Activated CD8-positive, alpha-beta memory T cell treated with anti-CD3 and anti-CD28 coated beads, Interleukin-2, amount 10 ng/mL, durations not matched to agents 7 days and 5 days (primary cell): Measurements from ENCODE around the gene METTL16. TPM values are rescaled to one million over a fixed set of nuclear protein-coding genes. Genes with fewer than 3 reads are reported as not detected.

ENCODE experiments used
- ATAC-seq: fragments of 150-1000 bp; cut with Tn5 transposase; one replicate; pipeline ENCODE4 v1.10.0; 2021; ENCODE audit warnings: moderate library complexity
- CTCF ChIA-PET: fragments of 350-600 bp; sonication (Branson Sonifier 250); formaldehyde crosslinking; loops from one replicate; lab custom pipeline; 2021; ENCODE audit warnings: antibody characterized with exemption; lab: Charles Lee
- DNase-seq: peaks from one replicate; pipeline ENCODE4 v3.0.0-alpha.2; 2020
- H3K27ac Mint-ChIP-seq: one replicate; pipeline ENCODE4 v1.8.0; 2021; ENCODE audit warnings: mild to moderate bottlenecking, mixed read lengths
- H3K27me3 Mint-ChIP-seq: one replicate; pipeline ENCODE4 v1.8.0; 2021; ENCODE audit warnings: mixed read lengths
- H3K36me3 Mint-ChIP-seq: one replicate; pipeline ENCODE4 v1.8.0; 2021; ENCODE audit warnings: mild to moderate bottlenecking, mixed read lengths
- H3K4me1 Mint-ChIP-seq: one replicate; pipeline ENCODE4 v1.8.0; 2021; ENCODE audit warnings: mixed read lengths
- H3K4me3 Mint-ChIP-seq: one replicate; pipeline ENCODE4 v1.8.0; 2021; ENCODE audit warnings: mild to moderate bottlenecking, moderate library complexity, mixed read lengths
- H3K9me3 Mint-ChIP-seq: one replicate; pipeline ENCODE4 v1.8.0; 2022; ENCODE audit warnings: low read depth, mixed read lengths
- total RNA-seq, 2 experiments: library from RNA; stranded (reverse); gene quantifications; one replicate each; pipeline ENCODE4 v1.2.3, GENCODE V29; 2021

METTL16 gene
- total RNA-seq, 2 experiments from 2014 or later = 24.0 to 34.1 TPM

GRCh38 chr17:2485543-2485942 lies 26.1 kb downstream of the METTL16 start:
- no peaks in the 10 kb centered on the region for H3K9me3 Mint-ChIP-seq
- H3K4me3 Mint-ChIP-seq = no peak overlapping the region
- ATAC-seq (no peak), DNase-seq (no peak)
- no peaks in the 10 kb centered on the region for H3K27me3 Mint-ChIP-seq
- H3K27ac Mint-ChIP-seq = no peak overlapping the region
- CTCF ChIA-PET = no interaction called here
- H3K36me3 Mint-ChIP-seq = peaks cover under 1% of the 10 kb centered on the region
- H3K4me1 Mint-ChIP-seq = peaks cover 19% of the 10 kb centered on the region

DNA sequence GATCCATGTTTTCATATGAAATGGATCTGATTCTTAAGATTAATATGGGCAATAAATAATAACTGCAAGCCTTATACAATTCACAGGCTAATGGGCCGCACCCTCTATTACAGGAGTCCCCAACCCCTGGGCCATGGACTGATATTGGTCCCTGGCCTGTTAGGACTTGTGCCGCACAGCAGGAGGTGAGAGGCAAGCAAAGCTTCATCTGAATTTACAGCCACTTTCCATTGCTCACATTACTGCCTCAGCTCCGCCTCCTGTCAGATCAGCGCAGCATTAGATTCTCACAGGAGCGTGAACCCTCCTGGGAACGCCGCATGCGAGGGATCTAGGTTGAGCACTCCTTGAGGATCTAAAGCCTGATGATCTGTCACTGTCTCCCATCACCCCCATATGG lies 26.8 kb downstream of the METTL16 start:
- H3K4me3 Mint-ChIP-seq = no peak overlapping the region
- DNase-seq (no peak), ATAC-seq (no peak)
- H3K4me1 Mint-ChIP-seq = peaks cover 19% of the 10 kb centered on the region
- H3K9me3 Mint-ChIP-seq = no peaks in the 10 kb centered on the region
- CTCF ChIA-PET = no interaction called here
- H3K27me3 Mint-ChIP-seq = no peaks in the 10 kb centered on the region
- no peak overlapping the region for H3K27ac Mint-ChIP-seq
- H3K36me3 Mint-ChIP-seq = peaks cover 4% of the 10 kb centered on the region

- no peaks in the 10 kb centered on the region for H3K27me3 Mint-ChIP-seq
- DNase-seq = no peak
- H3K4me3 Mint-ChIP-seq = no peak overlapping the region
- peaks cover 4% of the 10 kb centered on the region for H3K36me3 Mint-ChIP-seq
- CTCF ChIA-PET = interaction anchor here (1.2 kb wide), 1 partner anchor 27 kb away, joined by 3 read pairs; no protein-coding TSS in a partner anchor
- ATAC-seq = no peak
- no peaks in the 10 kb centered on the region for H3K9me3 Mint-ChIP-seq
- H3K4me1 Mint-ChIP-seq = peaks cover 19% of the 10 kb centered on the region
- no peak overlapping the region for H3K27ac Mint-ChIP-seq
Observed at GRCh38 chr17:2483084-2483483, 28.6 kb downstream of the METTL16 start.

GRCh38 chr17:2482218-2482617 lies 29.5 kb downstream of the METTL16 start:
- Mint-ChIP-seq H3K36me3 (peaks cover 4% of the 10 kb centered on the region), H3K4me3 (peak overlapping the region; percentile 17), H3K9me3 (no peaks in the 10 kb centered on the region), H3K4me1 (peaks cover 18% of the 10 kb centered on the region), H3K27ac (peak overlapping the region; percentile 53), H3K27me3 (no peaks in the 10 kb centered on the region)
- CTCF ChIA-PET = interaction anchor here (1.2 kb wide), 1 partner anchor 28 kb away, joined by 3 read pairs; no protein-coding TSS in a partner anchor
- ATAC-seq (peak; percentile 30), DNase-seq (no peak)

- DNase-seq = no peak
- H3K4me1 Mint-ChIP-seq = peaks cover 15% of the 10 kb centered on the region
- ATAC-seq = no peak
- no peak overlapping the region for H3K27ac Mint-ChIP-seq
- H3K27me3 Mint-ChIP-seq = no peaks in the 10 kb centered on the region
- no peaks in the 10 kb centered on the region for H3K9me3 Mint-ChIP-seq
- H3K4me3 Mint-ChIP-seq = no peak overlapping the region
- H3K36me3 Mint-ChIP-seq = peaks cover 4% of the 10 kb centered on the region
- CTCF ChIA-PET = no interaction called here
Observed at GRCh38 chr17:2481760-2482159, 29.9 kb downstream of the METTL16 start.

DNA sequence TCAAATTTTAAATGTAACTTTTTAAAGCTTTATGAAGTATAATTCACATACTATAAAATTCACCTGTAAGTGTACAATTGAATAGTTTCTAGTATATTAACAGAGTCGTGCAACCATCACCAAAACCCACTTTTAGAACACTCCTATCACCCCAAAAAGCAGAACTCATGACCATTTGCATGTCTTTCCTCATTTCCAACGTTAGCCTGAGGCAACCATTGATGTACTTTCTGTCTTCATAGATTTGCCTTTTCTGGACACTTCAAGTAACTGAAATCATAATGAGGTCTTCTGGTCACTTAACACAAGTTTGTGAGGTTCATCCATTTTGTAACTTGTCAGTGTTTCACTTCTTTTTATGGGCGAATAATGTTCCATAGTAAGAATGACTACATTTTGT lies 33.2 kb downstream of the METTL16 start:
- no peak overlapping the region for H3K4me3 Mint-ChIP-seq
- peaks cover 15% of the 10 kb centered on the region for H3K4me1 Mint-ChIP-seq
- DNase-seq (no peak), ATAC-seq (no peak)
- no peaks in the 10 kb centered on the region for H3K9me3 Mint-ChIP-seq
- no peak overlapping the region for H3K27ac Mint-ChIP-seq
- CTCF ChIA-PET = interaction anchor here (0.5 to 1.7 kb wide), 3 partner anchors 12 to 1155 kb away, joined by 3 to 4 read pairs (median 4); no protein-coding TSS in a partner anchor
- no peaks in the 10 kb centered on the region for H3K27me3 Mint-ChIP-seq
- H3K36me3 Mint-ChIP-seq = peaks cover 22% of the 10 kb centered on the region

- no peak for ATAC-seq
- no peaks in the 10 kb centered on the region for H3K9me3 Mint-ChIP-seq
- DNase-seq = no peak
- H3K4me1 Mint-ChIP-seq = no peaks in the 10 kb centered on the region
- CTCF ChIA-PET = interaction anchor here (1.5 kb wide), 1 partner anchor 134 kb away, joined by 3 read pairs; no protein-coding TSS in a partner anchor
- H3K4me3 Mint-ChIP-seq = no peak overlapping the region
- peaks cover 23% of the 10 kb centered on the region for H3K36me3 Mint-ChIP-seq
- no peaks in the 10 kb centered on the region for H3K27me3 Mint-ChIP-seq
- no peak overlapping the region for H3K27ac Mint-ChIP-seq
Observed at GRCh38 chr17:2475056-2475455, 36.6 kb downstream of the METTL16 start.

DNA sequence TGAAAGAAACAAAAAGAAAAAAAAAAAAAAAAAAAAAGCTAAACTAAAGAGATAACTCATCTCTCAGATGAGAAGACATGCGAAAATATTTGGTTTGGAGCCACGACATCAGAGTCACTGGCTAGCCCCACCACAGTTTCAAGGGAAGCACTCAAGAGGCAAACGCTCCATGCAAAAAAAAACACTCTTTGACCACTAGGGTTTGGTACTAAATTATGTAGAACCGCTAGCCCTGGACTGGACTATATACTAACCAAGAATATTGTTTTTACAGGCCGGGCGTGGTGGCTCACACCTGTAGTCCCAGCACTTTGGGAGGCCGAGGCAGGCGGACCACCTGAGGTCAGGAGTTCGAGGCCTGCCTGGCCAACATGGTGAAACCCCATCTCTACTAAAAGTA lies 37.3 kb downstream of the METTL16 start:
- no peaks in the 10 kb centered on the region for H3K4me1 Mint-ChIP-seq
- CTCF ChIA-PET = interaction anchor here (1.1 to 1.5 kb wide), 2 partner anchors 58 to 134 kb away, joined by 3 read pairs; no protein-coding TSS in a partner anchor
- no peaks in the 10 kb centered on the region for H3K9me3 Mint-ChIP-seq
- no peak overlapping the region for H3K27ac Mint-ChIP-seq
- ATAC-seq (no peak), DNase-seq (no peak)
- H3K4me3 Mint-ChIP-seq = no peak overlapping the region
- H3K27me3 Mint-ChIP-seq = no peaks in the 10 kb centered on the region
- H3K36me3 Mint-ChIP-seq = peaks cover 24% of the 10 kb centered on the region

DNA sequence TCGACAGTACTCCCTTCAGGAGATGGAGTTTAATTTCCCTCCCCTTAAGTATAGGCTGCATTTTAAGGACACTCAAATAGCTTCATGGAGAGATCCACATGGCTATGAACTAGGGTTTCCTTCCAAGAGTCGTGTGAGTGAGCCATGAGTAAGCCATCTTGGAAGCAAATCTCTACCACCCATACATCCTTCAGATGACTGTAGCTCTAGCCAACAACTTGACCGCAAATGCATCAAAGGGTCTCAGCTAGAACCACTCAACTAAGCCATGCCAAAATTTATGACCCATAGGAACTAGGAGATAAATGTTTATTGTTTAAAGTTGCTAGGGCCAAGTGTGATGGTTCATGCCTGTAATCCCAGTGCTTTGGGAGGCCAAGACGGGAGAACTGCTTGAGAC lies 43.4 kb downstream of the METTL16 start:
- Mint-ChIP-seq H3K4me1 (no peaks in the 10 kb centered on the region), H3K27ac (no peak overlapping the region), H3K36me3 (peaks cover 23% of the 10 kb centered on the region), H3K4me3 (no peak overlapping the region), H3K9me3 (no peaks in the 10 kb centered on the region), H3K27me3 (no peaks in the 10 kb centered on the region)
- CTCF ChIA-PET = interaction anchor here (0.6 to 1.2 kb wide), 2 partner anchors 15 to 41 kb away, joined by 3 to 4 read pairs; no protein-coding TSS in a partner anchor
- no peak for DNase-seq
- ATAC-seq = no peak

DNA sequence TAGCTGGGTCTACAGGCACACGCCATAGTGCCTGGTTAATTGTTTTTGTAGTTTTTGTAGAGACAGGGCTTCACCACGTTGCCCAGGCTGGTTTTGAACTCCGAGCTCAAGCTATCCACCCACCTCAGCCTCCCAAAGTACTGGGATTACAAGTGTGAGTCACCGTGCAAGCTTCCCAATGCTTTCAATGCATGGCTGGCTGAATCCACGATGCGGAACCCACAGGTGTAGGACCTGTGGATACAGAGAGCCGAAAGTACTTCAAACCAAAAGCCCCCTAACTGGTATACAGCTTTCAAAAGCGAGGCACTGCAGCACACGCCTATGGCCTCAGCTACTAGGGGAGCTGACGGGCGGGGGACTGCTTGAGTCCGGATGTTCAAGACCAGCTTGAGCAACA lies 44.8 kb downstream of the METTL16 start:
- DNase-seq (no peak), ATAC-seq (no peak)
- Mint-ChIP-seq H3K27ac (no peak overlapping the region), H3K4me1 (peaks cover 3% of the 10 kb centered on the region), H3K4me3 (no peak overlapping the region), H3K27me3 (no peaks in the 10 kb centered on the region), H3K36me3 (peaks cover 36% of the 10 kb centered on the region), H3K9me3 (no peaks in the 10 kb centered on the region)
- CTCF ChIA-PET = interaction anchor here (0.6 to 1.2 kb wide), 3 partner anchors 14 to 175 kb away, joined by 3 read pairs; no protein-coding TSS in a partner anchor

GRCh38 chr17:2462481-2462880 lies 49.2 kb downstream of the METTL16 start:
- H3K9me3 Mint-ChIP-seq = no peaks in the 10 kb centered on the region
- no peaks in the 10 kb centered on the region for H3K27me3 Mint-ChIP-seq
- ATAC-seq (no peak), DNase-seq (no peak)
- CTCF ChIA-PET = no interaction called here
- H3K4me1 Mint-ChIP-seq = peaks cover 19% of the 10 kb centered on the region
- no peak overlapping the region for H3K4me3 Mint-ChIP-seq
- peaks cover 30% of the 10 kb centered on the region for H3K36me3 Mint-ChIP-seq
- no peak overlapping the region for H3K27ac Mint-ChIP-seq

DNA sequence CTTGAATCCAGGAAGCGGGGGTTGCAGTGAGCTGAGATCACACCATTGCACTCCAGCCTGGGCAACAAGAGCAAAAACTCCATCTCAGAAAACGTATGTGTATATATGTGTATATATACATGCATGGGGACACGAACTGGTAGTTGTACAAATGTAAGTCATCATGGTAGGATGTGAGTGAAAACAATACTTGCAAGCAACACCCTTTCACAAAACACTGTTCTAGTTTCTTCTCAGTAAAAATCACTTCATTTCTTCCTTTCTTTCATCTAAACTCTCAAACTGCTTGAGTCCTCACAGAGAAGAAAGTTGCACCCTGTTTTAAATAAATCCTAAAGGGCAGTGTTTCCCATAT lies 51.8 kb downstream of the METTL16 start:
- Mint-ChIP-seq H3K4me1 (peaks cover 19% of the 10 kb centered on the region), H3K27ac (peak overlapping the region; percentile 63), H3K36me3 (peaks cover 35% of the 10 kb centered on the region), H3K4me3 (no peak overlapping the region), H3K9me3 (no peaks in the 10 kb centered on the region), H3K27me3 (no peaks in the 10 kb centered on the region)
- DNase-seq (no peak), ATAC-seq (peak; percentile 39)
- CTCF ChIA-PET = no interaction called here

- no peak for ATAC-seq
- Mint-ChIP-seq H3K4me1 (peaks cover 24% of the 10 kb centered on the region), H3K4me3 (no peak overlapping the region)
Observed at GRCh38 chr17:2457913-2458312, 53.8 kb downstream of the METTL16 start.

GRCh38 chr17:2456475-2456874 lies 55.2 kb downstream of the METTL16 start:
- no peaks in the 10 kb centered on the region for H3K27me3 Mint-ChIP-seq
- ATAC-seq (no peak), DNase-seq (no peak)
- H3K9me3 Mint-ChIP-seq = no peaks in the 10 kb centered on the region
- CTCF ChIA-PET = interaction anchor here (0.5 to 0.8 kb wide), 2 partner anchors 40 to 587 kb away, joined by 3 to 5 read pairs; no protein-coding TSS in a partner anchor
- peaks cover 20% of the 10 kb centered on the region for H3K4me1 Mint-ChIP-seq
- H3K36me3 Mint-ChIP-seq = peaks cover 12% of the 10 kb centered on the region
- H3K27ac Mint-ChIP-seq = no peak overlapping the region
- H3K4me3 Mint-ChIP-seq = no peak overlapping the region

More at GRCh38 chr17:2457913-2458312, 53.8 kb downstream of the METTL16 start:
- DNase-seq = no peak
- Mint-ChIP-seq H3K36me3 (peaks cover 24% of the 10 kb centered on the region), H3K27me3 (no peaks in the 10 kb centered on the region), H3K27ac (no peak overlapping the region), H3K9me3 (no peaks in the 10 kb centered on the region)
- CTCF ChIA-PET = interaction anchor here (0.5 kb wide), 1 partner anchor 218 kb away, joined by 3 read pairs; no protein-coding TSS in a partner anchor
